Erythroblast (primary cell): ENCODE results near the gene MAP7.

Experiments used
- GATA1 ChIP-seq: IDR thresholded peaks from 2 replicates; pipeline ENCODE4 v1.6.1; 2011; ENCODE audit warnings: low read depth, mild to moderate bottlenecking, control low read depth, low read length, moderate library complexity
- POLR2A ChIP-seq: IDR thresholded peaks from 2 replicates; pipeline ENCODE4 v1.6.1; 2011; ENCODE audit warnings: mild to moderate bottlenecking, low read length

DNA sequence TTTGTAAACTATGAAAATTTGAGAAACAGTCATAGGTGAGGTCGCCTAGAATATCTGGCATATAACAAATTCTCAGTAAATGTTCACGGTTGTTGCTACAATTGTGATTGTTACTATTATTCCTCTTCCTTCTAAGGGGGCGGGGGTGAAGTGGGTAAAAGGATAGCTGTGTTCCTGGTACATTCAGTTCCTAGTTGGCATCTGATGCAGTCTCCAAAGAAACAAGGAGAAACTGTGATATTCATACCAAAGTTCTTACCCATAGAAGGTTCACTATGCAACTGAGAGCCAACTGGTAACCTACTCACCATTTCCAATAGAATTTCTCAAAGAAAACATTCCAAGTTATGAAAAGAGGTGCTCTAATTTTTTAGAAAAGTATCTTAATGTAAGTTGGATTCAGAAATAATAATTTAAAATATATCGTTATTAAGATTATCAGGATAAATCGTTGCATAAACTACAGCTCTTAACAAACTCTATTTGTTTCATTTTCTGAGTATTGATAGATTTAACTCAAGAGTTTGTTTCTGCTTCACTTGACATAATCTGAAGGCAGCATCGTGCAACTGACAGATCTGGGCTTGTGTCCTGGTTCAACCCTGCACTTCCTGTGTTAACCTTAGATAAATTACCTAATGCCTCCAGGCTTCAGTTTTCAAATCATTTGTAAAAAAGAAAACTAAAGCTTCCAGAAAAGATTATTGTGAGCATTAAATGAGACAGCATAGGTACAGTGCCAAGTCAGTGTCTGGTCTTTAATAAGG lies 13.3 kb upstream of the MAP7 start:
- TF ChIP-seq POLR2A: no peak
- no peak for TF ChIP-seq GATA1
